ENCODE measurements around the gene RNF183. TPM values are rescaled to one million over a fixed set of nuclear protein-coding genes. Genes with fewer than 3 reads are reported as not detected.
"Not testable (repeated sequence)": the region's sequence is repeated elsewhere in the genome, so short reads cannot be mapped to it uniquely, and the experiment has no call there.

Gene RNF183
- total RNA-seq, 6 experiments from 2014 or later, result 0.27 TPM; not detected in 5

- Histone ChIP-seq H3K27ac (no peak overlapping the region), H3K36me3 (no peaks in the 10 kb centered on the region), H3K4me3 (no peak overlapping the region), H3K9me3 (no peaks in the 10 kb centered on the region), H3K27me3 (no peaks in the 10 kb centered on the region), H3K4me1 (no peaks in the 10 kb centered on the region)
- intact Hi-C loops (cut with DNase I), result no loop called here
- TF ChIP-seq CTCF (IDR thresholded peaks at IDR 0.05) (no peak), POLR2A (IDR thresholded peaks at IDR 0.05) (no peak)
- 41% methylated on average over 8 of the region's 8 CpGs for WGBS (ENCODE audit: insufficient coverage, low coverage, low lambda C conversion rate, missing lambda C conversion rate)
- ATAC-seq, result peak; percentile 31 to 35 (median 34)
- DNase-seq, result no peak
Observed at GRCh38 chr9:113299800-113300292, 3.3 kb downstream of the RNF183 start.

DNA sequence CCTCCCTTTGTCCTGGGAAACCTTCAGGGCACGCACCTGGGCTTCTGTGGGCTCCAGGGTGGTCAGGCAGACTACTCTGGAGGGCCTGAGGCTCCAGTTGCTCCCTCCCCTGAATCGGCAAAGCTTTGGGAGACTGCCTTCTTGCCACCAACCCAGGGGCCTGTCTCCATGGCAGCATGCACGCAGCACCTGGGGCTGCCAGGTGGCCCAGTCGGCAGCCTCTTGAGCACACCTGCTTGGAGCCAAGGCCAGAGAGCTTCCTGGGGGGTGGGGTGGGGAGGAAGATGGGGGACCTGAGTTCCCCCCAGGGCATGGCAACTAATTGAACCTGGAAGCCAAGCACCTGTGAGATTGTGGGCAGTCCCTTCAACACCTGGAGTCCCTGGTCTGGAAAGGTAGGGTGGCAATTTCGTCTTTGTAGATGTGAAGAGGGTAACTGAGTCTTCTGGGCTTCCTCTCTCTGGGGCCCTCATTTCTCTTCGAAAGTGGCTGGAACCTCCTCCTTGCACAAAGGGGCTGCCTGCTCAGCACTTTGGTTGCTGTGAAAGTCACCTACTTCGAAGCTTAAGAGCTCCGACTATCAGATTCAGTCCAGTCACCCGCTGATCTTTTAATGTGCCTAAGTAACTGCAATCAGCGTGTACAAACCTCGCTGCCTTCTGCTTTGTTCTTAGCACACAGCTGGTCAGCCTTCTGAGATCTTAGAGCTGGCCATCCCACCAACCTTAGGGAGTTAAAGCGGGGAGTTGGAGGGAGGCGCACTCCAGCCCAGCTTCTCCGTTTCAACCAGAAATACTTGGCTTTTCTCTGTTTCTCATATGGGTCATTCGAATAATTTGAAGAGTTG lies 4.0 kb downstream of the RNF183 start:
- no peak for ATAC-seq
- no peak for DNase-seq
- WGBS (ENCODE audit: insufficient coverage, low coverage, low lambda C conversion rate, missing lambda C conversion rate), result 84% methylated on average over 11 of the region's 15 CpGs
- no peaks in the 10 kb centered on the region for H3K4me1 ChIP-seq
- intact Hi-C loops (cut with DNase I), result no loop called here
- H3K27ac ChIP-seq, result no peak overlapping the region
- no peaks in the 10 kb centered on the region for H3K9me3 ChIP-seq
- no peaks in the 10 kb centered on the region for H3K36me3 ChIP-seq
- TF ChIP-seq CTCF (IDR thresholded peaks at IDR 0.05), result no peak
- no peak for TF ChIP-seq POLR2A (IDR thresholded peaks at IDR 0.05)
- H3K27me3 ChIP-seq, result no peaks in the 10 kb centered on the region
- H3K4me3 ChIP-seq, result no peak overlapping the region

- DNase-seq, result no peak
- 33% methylated on average over 1 of the region's 8 CpGs for WGBS (ENCODE audit: insufficient coverage, low coverage, low lambda C conversion rate, missing lambda C conversion rate)
- H3K27ac ChIP-seq, result no peak overlapping the region
Observed at GRCh38 chr9:113298311-113298710, 4.9 kb downstream of the RNF183 start.

DNA sequence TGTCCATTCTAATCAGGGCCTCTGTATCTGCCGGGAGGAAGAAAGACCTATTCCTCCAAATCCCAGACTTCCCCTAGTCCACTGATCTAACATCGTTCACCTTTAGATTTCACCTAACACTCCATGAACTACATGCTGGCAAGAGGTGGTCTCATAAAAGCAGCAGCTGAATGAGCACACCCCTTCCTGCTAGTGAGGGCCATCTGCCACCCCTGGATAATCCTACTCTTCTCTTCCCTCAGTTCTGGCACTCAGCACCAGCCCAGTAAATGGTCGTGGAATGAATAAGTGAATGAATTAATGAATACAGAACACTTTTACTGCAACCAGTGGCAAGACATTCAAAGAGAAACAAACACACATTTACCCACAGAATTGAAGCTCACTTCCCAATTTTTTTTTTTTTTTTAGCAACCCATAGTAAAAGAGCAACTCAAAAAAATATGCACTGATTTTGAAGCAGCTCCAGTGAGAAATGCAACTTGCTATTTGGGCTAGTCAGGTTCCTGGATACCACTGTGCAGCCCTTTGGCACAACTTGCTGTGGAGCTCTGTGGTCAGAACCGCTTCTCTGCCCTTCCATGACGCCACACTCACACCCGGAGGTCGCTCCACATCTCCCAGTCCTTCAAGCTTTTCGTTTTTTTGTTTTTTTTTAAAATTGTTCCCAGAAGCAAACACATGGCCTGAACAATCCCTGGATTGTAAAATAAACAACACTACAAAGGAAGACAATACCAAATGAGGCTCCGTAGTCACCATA lies 6.2 kb downstream of the RNF183 start:
- no peak for DNase-seq
- H3K36me3 ChIP-seq, result peaks cover 0 to 11% (median 4%) of the 10 kb centered on the region in 4 donors
- no peaks in the 10 kb centered on the region for H3K9me3 ChIP-seq
- TF ChIP-seq CTCF (IDR thresholded peaks at IDR 0.05), result no peak
- TF ChIP-seq POLR2A (IDR thresholded peaks at IDR 0.05), result no peak
- no peaks in the 10 kb centered on the region for H3K4me1 ChIP-seq
- intact Hi-C loops (cut with DNase I), result no loop called here
- WGBS (ENCODE audit: insufficient coverage, low coverage, low lambda C conversion rate, missing lambda C conversion rate), result 63% methylated on average over 9 of the region's 9 CpGs
- no peak overlapping the region for H3K27ac ChIP-seq
- no peak overlapping the region for H3K4me3 ChIP-seq
- no peak for ATAC-seq
- no peaks in the 10 kb centered on the region for H3K27me3 ChIP-seq

More at GRCh38 chr9:113298311-113298710, 4.9 kb downstream of the RNF183 start:
- Histone ChIP-seq H3K4me1 (no peaks in the 10 kb centered on the region), H3K4me3 (no peak overlapping the region), H3K36me3 (peaks cover 0 to 5% (median 0%) of the 10 kb centered on the region in 4 donors), H3K27me3 (no peaks in the 10 kb centered on the region), H3K9me3 (no peaks in the 10 kb centered on the region)
- intact Hi-C loops (cut with DNase I), result no loop called here
- no peak for ATAC-seq
- TF ChIP-seq POLR2A (IDR thresholded peaks at IDR 0.05) (no peak), CTCF (IDR thresholded peaks at IDR 0.05) (no peak)

GRCh38 chr9:113296247-113296646 lies 6.9 kb downstream of the RNF183 start:
- H3K9me3 ChIP-seq; ATAC-seq; H3K4me1 ChIP-seq; H3K27me3 ChIP-seq; H3K4me3 ChIP-seq; DNase-seq; H3K27ac ChIP-seq; intact Hi-C loops (cut with DNase I): not testable (repeated sequence)
- 90% methylated on average over 8 of the region's 8 CpGs for WGBS (ENCODE audit: insufficient coverage, low coverage, low lambda C conversion rate, missing lambda C conversion rate)
- peaks cover 0 to 18% (median 10%) of the 10 kb centered on the region in 4 donors for H3K36me3 ChIP-seq
